ENCODE data around the gene RAF1.

Gene RAF1

DNA sequence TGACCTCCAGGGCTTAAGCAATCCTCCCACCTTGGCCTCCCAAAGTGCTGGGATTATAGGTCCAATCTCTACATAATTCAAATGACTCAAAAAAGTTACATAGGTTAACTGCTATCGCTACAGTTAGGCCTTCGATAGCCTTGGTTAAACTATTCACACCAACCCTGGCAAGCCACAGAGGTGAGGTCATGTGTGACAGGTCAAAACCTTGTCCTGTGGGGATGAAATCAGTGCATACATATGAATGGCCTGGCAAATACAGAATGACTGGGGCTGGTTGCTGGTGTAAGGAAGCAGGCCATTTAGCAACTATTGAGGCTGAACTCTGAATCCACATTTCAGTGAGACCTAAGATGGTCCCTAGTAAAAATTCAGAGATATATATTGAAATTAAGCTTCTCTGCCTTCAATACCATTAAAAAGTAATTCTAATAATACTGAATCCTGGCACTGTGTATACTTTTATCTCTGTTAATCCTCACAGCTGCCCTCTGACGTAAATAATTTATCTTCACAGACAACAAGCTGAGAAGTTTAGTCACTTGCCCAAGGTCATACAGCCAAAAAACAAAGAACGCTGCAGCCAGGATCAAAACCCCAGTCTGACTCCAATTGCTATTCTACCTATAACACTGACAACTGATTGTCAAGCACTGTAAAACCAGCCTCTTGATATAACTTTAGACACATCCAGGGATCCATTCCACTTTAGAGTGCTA lies 71.8 kb downstream of the RAF1 start:
- no peak for DNase-seq (ENCODE audit: low spot score)
- TF ChIP-seq, protein P1, sequence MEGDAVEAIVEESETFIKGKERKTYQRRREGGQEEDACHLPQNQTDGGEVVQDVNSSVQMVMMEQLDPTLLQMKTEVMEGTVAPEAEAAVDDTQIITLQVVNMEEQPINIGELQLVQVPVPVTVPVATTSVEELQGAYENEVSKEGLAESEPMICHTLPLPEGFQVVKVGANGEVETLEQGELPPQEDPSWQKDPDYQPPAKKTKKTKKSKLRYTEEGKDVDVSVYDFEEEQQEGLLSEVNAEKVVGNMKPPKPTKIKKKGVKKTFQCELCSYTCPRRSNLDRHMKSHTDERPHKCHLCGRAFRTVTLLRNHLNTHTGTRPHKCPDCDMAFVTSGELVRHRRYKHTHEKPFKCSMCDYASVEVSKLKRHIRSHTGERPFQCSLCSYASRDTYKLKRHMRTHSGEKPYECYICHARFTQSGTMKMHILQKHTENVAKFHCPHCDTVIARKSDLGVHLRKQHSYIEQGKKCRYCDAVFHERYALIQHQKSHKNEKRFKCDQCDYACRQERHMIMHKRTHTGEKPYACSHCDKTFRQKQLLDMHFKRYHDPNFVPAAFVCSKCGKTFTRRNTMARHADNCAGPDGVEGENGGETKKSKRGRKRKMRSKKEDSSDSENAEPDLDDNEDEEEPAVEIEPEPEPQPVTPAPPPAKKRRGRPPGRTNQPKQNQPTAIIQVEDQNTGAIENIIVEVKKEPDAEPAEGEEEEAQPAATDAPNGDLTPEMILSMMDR (conservative IDR thresholded peaks at IDR 0.05; ENCODE audit: low read depth): no peak
- ChIA-PET POLR2A (ENCODE audit: low non-redundant PET) (no interaction called here), CTCF (no interaction called here)
- H3K27ac ChIP-seq: no peak overlapping the region

DNA sequence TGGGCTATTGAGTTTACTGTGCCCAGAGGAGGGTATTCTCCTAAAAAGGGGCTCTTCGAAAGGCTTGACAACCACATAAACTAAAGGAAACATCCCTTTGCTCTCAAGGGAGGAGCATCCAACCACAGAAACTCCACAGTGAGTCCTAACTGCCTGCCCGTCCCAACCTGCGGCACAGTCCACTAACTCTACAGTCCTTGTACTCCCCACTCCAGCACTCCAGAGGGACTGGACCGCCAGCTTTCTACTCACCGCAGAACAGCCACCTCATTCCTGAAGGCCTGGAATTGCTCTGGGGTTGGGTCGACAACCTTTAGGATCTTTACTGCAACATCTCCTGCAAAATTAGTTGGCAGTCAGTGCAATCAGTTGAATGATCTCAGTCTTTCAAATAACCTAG lies 72.5 kb downstream of the RAF1 start:
- TF ChIP-seq, protein P1 (conservative IDR thresholded peaks at IDR 0.05; ENCODE audit: low read depth): no peak
- ChIA-PET CTCF (no interaction called here), POLR2A (ENCODE audit: low non-redundant PET) (no interaction called here)
- DNase-seq (ENCODE audit: low spot score): no peak
- H3K27ac ChIP-seq: no peak overlapping the region

DNA sequence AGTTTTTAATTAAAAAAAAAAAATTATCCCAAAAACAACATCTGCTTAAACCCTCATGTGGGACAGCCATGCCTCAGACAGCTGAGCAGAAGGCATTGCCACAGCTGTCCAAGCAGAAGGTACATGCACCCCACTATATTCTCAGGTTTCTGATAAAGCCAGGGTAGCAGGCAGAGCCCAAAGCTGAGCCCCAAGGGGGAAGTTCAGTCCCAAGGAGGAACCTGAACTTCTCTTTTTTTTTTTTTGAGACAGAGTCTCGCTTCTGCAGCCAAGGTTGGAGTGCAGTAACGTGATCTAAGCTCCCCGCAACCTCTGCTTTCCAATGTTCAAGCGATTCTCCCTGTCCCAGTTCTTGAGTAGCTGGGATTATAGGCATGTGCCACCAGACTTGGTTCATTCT lies 73.8 kb downstream of the RAF1 start:
- no peak for DNase-seq (ENCODE audit: low spot score)
- CTCF ChIA-PET: no interaction called here
- H3K27ac ChIP-seq: no peak overlapping the region
- POLR2A ChIA-PET (ENCODE audit: low non-redundant PET): no interaction called here
- TF ChIP-seq, protein P1 (conservative IDR thresholded peaks at IDR 0.05; ENCODE audit: low read depth): no peak

DNA sequence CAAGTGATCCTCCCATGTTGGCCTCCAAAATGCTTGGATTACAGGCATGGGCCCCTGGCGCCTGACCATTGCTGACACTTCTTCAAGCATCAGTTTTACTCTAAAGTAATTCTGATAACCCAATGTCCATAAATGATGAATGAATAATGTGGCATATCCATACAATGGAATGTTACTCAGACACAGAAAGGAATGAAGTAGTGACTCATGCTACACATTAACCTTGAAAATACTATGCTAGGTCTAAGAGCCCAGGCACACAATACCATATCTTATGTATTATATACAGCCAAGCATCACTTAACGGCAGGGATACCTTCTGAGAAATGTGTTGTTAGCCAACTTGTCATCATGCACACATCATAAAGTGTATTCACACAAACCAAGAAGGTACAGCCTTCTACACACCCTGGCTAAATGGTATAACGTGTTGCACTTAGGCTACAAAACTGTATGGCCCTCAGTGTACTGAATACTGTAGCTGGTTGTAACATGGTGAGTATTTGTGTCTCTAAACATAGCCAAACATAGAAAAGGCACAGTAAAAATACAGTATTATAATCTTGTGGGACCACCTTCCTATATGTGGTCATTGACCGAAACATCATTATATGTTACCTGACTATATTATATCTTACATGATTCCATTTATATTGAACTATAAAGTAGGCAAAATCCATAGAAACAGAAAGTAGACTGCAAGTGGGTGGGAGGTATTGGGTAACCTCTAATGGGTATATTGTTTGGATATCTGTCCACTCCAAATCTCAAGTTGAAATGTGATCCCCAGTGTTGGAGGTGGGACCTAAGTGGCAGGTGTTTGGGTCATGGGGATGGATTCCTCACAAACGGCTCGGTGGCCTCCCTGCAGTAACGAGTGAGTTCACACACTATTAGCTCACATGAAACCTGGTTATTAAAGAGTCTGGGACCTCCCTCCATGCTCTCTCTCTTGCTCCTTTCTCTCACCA lies 75.6 kb downstream of the RAF1 start:
- ChIA-PET POLR2A (ENCODE audit: low non-redundant PET) (no interaction called here), CTCF (no interaction called here)

DNA sequence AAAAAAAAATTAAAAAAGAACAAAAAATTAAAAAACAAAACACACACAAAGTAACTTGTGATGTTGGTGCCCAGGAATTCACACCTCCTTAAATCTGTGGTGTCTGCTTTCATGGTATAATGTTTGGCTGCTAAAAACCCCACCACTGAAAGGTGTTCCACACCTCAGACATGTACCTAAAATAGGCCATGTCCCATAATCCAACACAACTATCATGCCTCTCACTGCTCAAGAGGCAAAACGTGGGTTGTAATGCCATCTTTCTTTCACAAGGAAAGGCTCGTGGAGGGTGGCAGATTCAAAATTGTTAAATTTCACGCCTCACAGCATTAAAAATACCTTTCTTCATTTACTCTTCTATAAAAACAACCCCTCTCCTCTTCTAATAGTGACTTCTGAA lies 77.5 kb downstream of the RAF1 start:
- H3K27ac ChIP-seq: no peak overlapping the region
- TF ChIP-seq, protein P1 (conservative IDR thresholded peaks at IDR 0.05; ENCODE audit: low read depth): no peak
- ChIA-PET POLR2A (ENCODE audit: low non-redundant PET) (no interaction called here), CTCF (no interaction called here)
- DNase-seq (ENCODE audit: low spot score): no peak

More for the DNA sequence above, 75.6 kb downstream of the RAF1 start:
- no peak overlapping the region for H3K27ac ChIP-seq
- DNase-seq (ENCODE audit: low spot score): peak; percentile 42
- TF ChIP-seq, protein P1 (conservative IDR thresholded peaks at IDR 0.05; ENCODE audit: low read depth): no peak

DNA sequence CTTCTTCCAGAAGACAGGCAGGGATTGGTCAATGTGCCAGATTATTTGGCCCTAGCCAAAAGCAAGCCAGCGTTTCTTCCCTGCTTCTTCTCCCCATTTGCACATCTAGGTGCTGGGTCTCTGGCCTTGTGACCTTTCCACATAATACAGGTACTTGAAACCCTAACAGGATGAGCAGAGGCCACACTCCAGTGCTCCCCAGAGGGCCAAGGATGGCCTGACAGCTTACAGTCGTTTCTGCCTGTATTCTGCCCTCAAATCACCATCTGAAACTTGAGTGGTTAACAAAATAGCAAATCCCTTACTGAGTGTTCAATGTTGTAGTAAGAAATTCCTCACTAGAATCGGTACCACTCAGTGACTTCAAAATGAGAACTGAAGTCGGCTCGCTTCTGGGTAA lies 77.9 kb downstream of the RAF1 start:
- CTCF ChIA-PET: no interaction called here
- POLR2A ChIA-PET (ENCODE audit: low non-redundant PET): no interaction called here

More for the DNA sequence above, 77.9 kb downstream of the RAF1 start:
- DNase-seq (ENCODE audit: low spot score): no peak
- TF ChIP-seq, protein P1 (conservative IDR thresholded peaks at IDR 0.05; ENCODE audit: low read depth): no peak
- H3K27ac ChIP-seq: no peak overlapping the region

All from RWPE1 (cell line).